ENCODE measurements around the gene OR6K6.

The OR6K6 gene

GRCh38 chr1:158720620-158721019, 33.9 kb upstream of the OR6K6 start, which contains the start of gene OR6K3:
Gene OR6K3 (minus strand): TSS chr1:158720720. CDS start chr1:158718115, 2,605 bp downstream.
- DNase-seq (ENCODE audit: extremely low read depth, low read depth) = no peak
- no peak within 1 kb of the TSS for H3K4me3 ChIP-seq (replicated peaks; ENCODE audit: low read depth, low read length)
- TF ChIP-seq CTCF (IDR thresholded peaks at IDR 0.05; ENCODE audit: low read depth, low read length, missing control alignments) = no peak

GRCh38 chr1:158724442-158724841, 30.1 kb upstream of the OR6K6 start:
- no peak for DNase-seq (ENCODE audit: extremely low read depth, low read depth)
- H3K4me3 ChIP-seq (replicated peaks; ENCODE audit: low read depth, low read length) = no peak overlapping the region
- no peak for TF ChIP-seq CTCF (IDR thresholded peaks at IDR 0.05; ENCODE audit: low read depth, low read length, missing control alignments)

- TF ChIP-seq CTCF (IDR thresholded peaks at IDR 0.05; ENCODE audit: low read depth, low read length, missing control alignments) = no peak
- no peak overlapping the region for H3K4me3 ChIP-seq (replicated peaks; ENCODE audit: low read depth, low read length)
- no peak for DNase-seq (ENCODE audit: extremely low read depth, low read depth)
Observed at GRCh38 chr1:158728510-158729225, 25.9 kb upstream of the OR6K6 start.

DNA sequence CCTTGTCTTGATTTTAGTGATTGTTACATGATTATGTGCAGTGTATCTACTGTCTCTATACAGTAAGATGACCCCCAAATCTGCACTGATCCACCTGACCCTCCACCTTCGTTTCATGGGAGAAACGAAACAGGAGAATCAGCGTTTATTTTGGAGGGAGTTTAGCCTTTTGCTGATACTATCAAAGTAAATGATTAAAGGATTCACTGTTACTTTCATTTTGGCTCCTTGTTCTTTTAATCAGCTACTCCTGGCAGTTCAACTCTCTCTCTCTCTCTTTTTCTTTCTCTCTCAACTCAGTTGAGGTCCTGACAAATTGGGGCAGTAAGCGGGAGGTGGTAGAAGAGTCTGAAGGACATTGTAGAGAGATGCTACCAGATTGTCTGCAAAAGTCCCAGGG, 24.1 kb upstream of the OR6K6 start:
- no peak overlapping the region for H3K4me3 ChIP-seq (replicated peaks; ENCODE audit: low read depth, low read length)
- DNase-seq (ENCODE audit: extremely low read depth, low read depth) = no peak
- TF ChIP-seq CTCF (IDR thresholded peaks at IDR 0.05; ENCODE audit: low read depth, low read length, missing control alignments) = no peak

GRCh38 chr1:158731707-158732106, 22.8 kb upstream of the OR6K6 start:
- DNase-seq (ENCODE audit: extremely low read depth, low read depth) = no peak
- TF ChIP-seq CTCF (IDR thresholded peaks at IDR 0.05; ENCODE audit: low read depth, low read length, missing control alignments) = no peak
- no peak overlapping the region for H3K4me3 ChIP-seq (replicated peaks; ENCODE audit: low read depth, low read length)

DNA sequence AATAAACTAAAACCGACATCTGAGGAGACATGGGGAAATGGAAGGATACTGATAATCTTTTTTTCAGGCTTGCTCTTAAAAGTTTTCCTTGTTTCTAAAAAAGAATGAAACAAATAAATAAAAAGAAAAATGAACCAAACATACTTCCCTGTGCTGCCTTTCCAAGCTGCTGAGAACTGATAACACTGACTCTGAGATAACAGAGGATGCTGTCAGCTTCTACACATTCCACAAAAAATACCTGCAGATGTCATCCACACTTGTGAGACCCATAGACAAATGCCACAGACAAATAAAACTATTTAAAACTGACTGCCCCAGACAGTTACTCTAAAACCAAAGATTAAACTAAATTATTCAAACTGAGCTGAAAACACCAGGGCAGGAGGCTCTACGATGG, 22.0 kb upstream of the OR6K6 start:
- DNase-seq (ENCODE audit: extremely low read depth, low read depth) = no peak
- TF ChIP-seq CTCF (IDR thresholded peaks at IDR 0.05; ENCODE audit: low read depth, low read length, missing control alignments) = no peak
- no peak overlapping the region for H3K4me3 ChIP-seq (replicated peaks; ENCODE audit: low read depth, low read length)

DNA sequence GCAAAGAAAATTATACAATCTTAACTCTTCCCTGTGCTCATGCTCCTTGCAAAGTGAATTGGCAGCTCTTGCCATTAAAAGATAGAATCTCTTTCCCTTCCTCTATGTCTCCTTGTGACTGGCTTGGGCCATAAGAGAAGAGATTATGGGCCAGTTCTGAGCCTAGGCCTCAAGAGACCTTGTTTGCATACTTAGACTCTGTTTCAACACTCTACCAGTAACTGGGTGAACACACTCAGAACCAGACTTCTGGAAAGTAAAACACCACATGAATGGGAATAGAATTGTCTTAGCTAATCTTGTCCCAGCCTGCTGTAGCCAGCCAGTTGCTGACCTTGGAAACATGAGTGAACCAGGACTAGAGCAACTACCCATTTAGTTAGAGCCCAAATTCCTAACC, 18.7 kb upstream of the OR6K6 start:
- no peak for DNase-seq (ENCODE audit: extremely low read depth, low read depth)
- H3K4me3 ChIP-seq (replicated peaks; ENCODE audit: low read depth, low read length) = no peak overlapping the region
- TF ChIP-seq CTCF (IDR thresholded peaks at IDR 0.05; ENCODE audit: low read depth, low read length, missing control alignments) = no peak
